GM12878 (cell line): ENCODE results near the gene ATP8A1. TPM values are rescaled to one million over a fixed set of nuclear protein-coding genes. Genes with fewer than 3 reads are reported as not detected.
A peak's percentile ranks its signal among the peaks of the same experiment; 100 is the strongest.

ENCODE experiments used
- BHLHE40 ChIP-seq, 2 experiments: fragments of 450-650 bp in 1 of 2; IDR thresholded peaks; 2 replicates each; pipeline ENCODE4 v1.6.1; 2011 to 2017; ENCODE audit warnings: low read depth in 2 of 2, borderline replicate concordance in 1 of 2, improper control_type of control experiment in 1 of 2, low read length in 1 of 2, mild to moderate bottlenecking in 1 of 2
- CBFB ChIP-seq: IDR thresholded peaks from 2 replicates; pipeline ENCODE4 v1.6.1; 2016; ENCODE audit warnings: antibody characterized with exemption, low read depth
- CBX3 ChIP-seq: fragments of 200-600 bp; sonication (generic); IDR thresholded peaks from 2 replicates; pipeline ENCODE4 v1.6.1; 2016; ENCODE audit warnings: low read depth, borderline replicate concordance
- EED ChIP-seq: sonication (generic); IDR thresholded peaks from 2 replicates; pipeline ENCODE4 v1.6.1; 2016; ENCODE audit warnings: antibody characterized with exemption, low read depth
- EP300 ChIP-seq, 2 experiments: fragments of 150-350 bp in 1 of 2; IDR thresholded peaks; 2 replicates each; pipeline ENCODE4 v1.6.1; 2011 to 2012; ENCODE audit warnings: low read depth in 2 of 2, low read length in 2 of 2, borderline replicate concordance in 1 of 2, improper control_type of control experiment in 1 of 2, inconsistent platforms in 1 of 2; ENCODE audit not compliant: control insufficient read depth in 1 of 2
- EZH2 ChIP-seq: IDR thresholded peaks from 2 replicates; pipeline ENCODE4 v1.6.1; 2012; ENCODE audit warnings: low read depth, mild to moderate bottlenecking, control low read depth, inconsistent platforms, low read length, borderline replicate concordance; ENCODE audit not compliant: control insufficient read depth
- MEF2B ChIP-seq: fragments of 450-650 bp; IDR thresholded peaks from 2 replicates; pipeline ENCODE4 v1.6.1; 2018; ENCODE audit warnings: mild to moderate bottlenecking, moderate library complexity; ENCODE audit not compliant: partially characterized antibody, poor library complexity, severe bottlenecking
- NFYA ChIP-seq: IDR thresholded peaks from 2 replicates; pipeline ENCODE4 v1.6.1; 2011; ENCODE audit warnings: low read depth, mild to moderate bottlenecking, low read length, improper control_type of control experiment, borderline replicate concordance
- NR2F1 ChIP-seq: fragments of 450-650 bp; conservative IDR thresholded peaks from 2 replicates; pipeline ENCODE4 v1.6.1; 2017; ENCODE audit warnings: mild to moderate bottlenecking
- NRF1 ChIP-seq: conservative IDR thresholded peaks from 2 replicates; pipeline ENCODE4 v1.6.1; 2011; ENCODE audit warnings: mild to moderate bottlenecking, low read depth, low read length, improper control_type of control experiment
- PML ChIP-seq: IDR thresholded peaks from 2 replicates; pipeline ENCODE4 v1.6.1; 2012; ENCODE audit warnings: low read length, inconsistent platforms
- POLR2A ChIP-seq: IDR thresholded peaks from 2 replicates; pipeline ENCODE4 v1.6.1; 2011; ENCODE audit warnings: low read depth, mild to moderate bottlenecking, low read length
- RCOR1 ChIP-seq: conservative IDR thresholded peaks from 2 replicates; pipeline ENCODE4 v1.6.1; 2012; ENCODE audit warnings: low read depth, low read length, improper control_type of control experiment
- SPI1 ChIP-seq: IDR thresholded peaks from 2 replicates; pipeline ENCODE4 v1.6.1; 2011; ENCODE audit warnings: low read depth, mild to moderate bottlenecking, low read length, moderate library complexity, borderline replicate concordance; ENCODE audit not compliant: insufficient read depth
- TCF12 ChIP-seq: IDR thresholded peaks from 2 replicates; pipeline ENCODE4 v1.6.1; 2011; ENCODE audit warnings: low read depth, mild to moderate bottlenecking, low read length
- TCF3 ChIP-seq: IDR thresholded peaks from 2 replicates; pipeline ENCODE4 v1.6.1; 2012; ENCODE audit warnings: low read depth, mild to moderate bottlenecking, low read length, borderline replicate concordance; ENCODE audit not compliant: insufficient read depth
- WRNIP1 ChIP-seq: IDR thresholded peaks from 2 replicates; pipeline ENCODE4 v1.6.1; 2011; ENCODE audit warnings: low read depth, low read length, improper control_type of control experiment, borderline replicate concordance
- ZNF217 ChIP-seq: fragments of 450-650 bp; IDR thresholded peaks from 2 replicates; pipeline ENCODE4 v1.6.1; 2017; ENCODE audit warnings: antibody characterized with exemption, mild to moderate bottlenecking
- ZZZ3 ChIP-seq: IDR thresholded peaks from 2 replicates; pipeline ENCODE4 v1.6.1; 2011; ENCODE audit warnings: low read depth; ENCODE audit not compliant: control insufficient read depth, insufficient read length
- polyA plus RNA-seq, 11 experiments: library from polyadenylated mRNA; depleted of rRNA in 4 of 11; unstranded in 6 of 11; stranded (reverse) in 5 of 11; fragments of >200 nt; fragmentation: Nextera tagmentation in 4 of 11; fragmentation: Illumina TruSeq in 1 of 11; extraction: Ambion mirVana in 4 of 11; extraction: Trizol in 1 of 11; gene quantifications; 1 replicate in 1 of 11; 2 replicates in 10 of 11; pipeline versions ENCODE4 v1.2.1 to v1.2.3, GENCODE V29; 2011 to 2016; ENCODE audit warnings: inconsistent platforms in 2 of 11, missing spikeins in 2 of 11, low read depth in 1 of 11
- total RNA-seq, 4 experiments: library from RNA; depleted of rRNA in 3 of 4; stranded (reverse); fragments of >200 nt in 3 of 4; fragmentation: Illumina TruSeq in 1 of 4; extraction: Trizol in 1 of 4; gene quantifications; 2 replicates each; pipeline versions ENCODE4 v1.2.1 to v1.2.3, GENCODE V29; 2013 to 2021
- TF ChIP-seq, protein P1 (sequence below): IDR thresholded peaks from 2 replicates; pipeline ENCODE4 v1.6.1; 2012; ENCODE audit warnings: low read length, inconsistent platforms
- TF ChIP-seq, protein P2 (sequence below): fragments of 450-650 bp; IDR thresholded peaks from 2 replicates; pipeline ENCODE4 v1.6.1; 2016; ENCODE audit warnings: mild to moderate bottlenecking, moderate library complexity, borderline replicate concordance
- TF ChIP-seq, protein P3 (sequence below): fragments of 450-650 bp; IDR thresholded peaks from 2 replicates; pipeline ENCODE4 v1.6.1; 2017; ENCODE audit warnings: mild to moderate bottlenecking, moderate library complexity

ATP8A1 gene
- total and polyA plus RNA-seq, 10 of the 15 experiments (the other 5 are each of a cell fraction or from before 2014, with no cell fraction given), result 9.0 to 116 (median 37.3) TPM

DNA sequence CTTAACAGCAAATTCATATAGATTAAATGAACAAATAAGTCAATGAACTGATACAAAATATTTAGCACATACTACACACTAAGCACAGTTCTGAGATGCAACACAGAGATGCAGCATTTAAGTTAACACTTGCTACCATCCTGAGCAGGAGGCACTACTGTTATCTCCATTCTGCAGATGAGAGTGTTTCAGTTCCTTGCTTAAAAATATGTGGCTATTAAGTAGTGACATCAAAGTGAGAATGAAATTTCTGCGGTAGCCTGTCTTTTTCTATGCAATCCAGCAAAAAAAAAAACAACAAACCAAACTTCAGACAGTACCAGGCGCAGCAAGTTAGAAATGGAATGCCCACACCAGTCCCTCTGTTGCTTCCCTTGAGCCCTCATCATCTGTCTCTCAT lies 168.8 kb downstream of the ATP8A1 start (continued):
- TF ChIP-seq ZNF217, result peak; percentile 32; the same call in 1 of the 2 replicates
- no peak for TF ChIP-seq MEF2B
- TF ChIP-seq EZH2, result no peak
- TF ChIP-seq, protein P1, sequence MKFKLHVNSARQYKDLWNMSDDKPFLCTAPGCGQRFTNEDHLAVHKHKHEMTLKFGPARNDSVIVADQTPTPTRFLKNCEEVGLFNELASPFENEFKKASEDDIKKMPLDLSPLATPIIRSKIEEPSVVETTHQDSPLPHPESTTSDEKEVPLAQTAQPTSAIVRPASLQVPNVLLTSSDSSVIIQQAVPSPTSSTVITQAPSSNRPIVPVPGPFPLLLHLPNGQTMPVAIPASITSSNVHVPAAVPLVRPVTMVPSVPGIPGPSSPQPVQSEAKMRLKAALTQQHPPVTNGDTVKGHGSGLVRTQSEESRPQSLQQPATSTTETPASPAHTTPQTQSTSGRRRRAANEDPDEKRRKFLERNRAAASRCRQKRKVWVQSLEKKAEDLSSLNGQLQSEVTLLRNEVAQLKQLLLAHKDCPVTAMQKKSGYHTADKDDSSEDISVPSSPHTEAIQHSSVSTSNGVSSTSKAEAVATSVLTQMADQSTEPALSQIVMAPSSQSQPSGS, result peak; percentile 68; the same call in 1 of the 2 replicates
- TF ChIP-seq CBFB, result peak; percentile 70; the same call in 1 of the 2 replicates
- TF ChIP-seq NRF1, result no peak
- TF ChIP-seq POLR2A, result no peak
- TF ChIP-seq RCOR1, result no peak
- TF ChIP-seq NFYA, result no peak
- no peak for TF ChIP-seq NR2F1
- TF ChIP-seq WRNIP1, result no peak
- TF ChIP-seq EP300 (IDR thresholded peaks at IDR 0.05; ENCODE audit: borderline replicate concordance in 1 of 2, control insufficient read depth in 1 of 2, low read depth in 2 of 2, low read length in 2 of 2), result peak in 1 of 2 experiments; percentile 84; a peak in 2 of 4 replicates
- no peak for TF ChIP-seq TCF12
- TF ChIP-seq SPI1, result peak; percentile 95
- TF ChIP-seq, protein P2, sequence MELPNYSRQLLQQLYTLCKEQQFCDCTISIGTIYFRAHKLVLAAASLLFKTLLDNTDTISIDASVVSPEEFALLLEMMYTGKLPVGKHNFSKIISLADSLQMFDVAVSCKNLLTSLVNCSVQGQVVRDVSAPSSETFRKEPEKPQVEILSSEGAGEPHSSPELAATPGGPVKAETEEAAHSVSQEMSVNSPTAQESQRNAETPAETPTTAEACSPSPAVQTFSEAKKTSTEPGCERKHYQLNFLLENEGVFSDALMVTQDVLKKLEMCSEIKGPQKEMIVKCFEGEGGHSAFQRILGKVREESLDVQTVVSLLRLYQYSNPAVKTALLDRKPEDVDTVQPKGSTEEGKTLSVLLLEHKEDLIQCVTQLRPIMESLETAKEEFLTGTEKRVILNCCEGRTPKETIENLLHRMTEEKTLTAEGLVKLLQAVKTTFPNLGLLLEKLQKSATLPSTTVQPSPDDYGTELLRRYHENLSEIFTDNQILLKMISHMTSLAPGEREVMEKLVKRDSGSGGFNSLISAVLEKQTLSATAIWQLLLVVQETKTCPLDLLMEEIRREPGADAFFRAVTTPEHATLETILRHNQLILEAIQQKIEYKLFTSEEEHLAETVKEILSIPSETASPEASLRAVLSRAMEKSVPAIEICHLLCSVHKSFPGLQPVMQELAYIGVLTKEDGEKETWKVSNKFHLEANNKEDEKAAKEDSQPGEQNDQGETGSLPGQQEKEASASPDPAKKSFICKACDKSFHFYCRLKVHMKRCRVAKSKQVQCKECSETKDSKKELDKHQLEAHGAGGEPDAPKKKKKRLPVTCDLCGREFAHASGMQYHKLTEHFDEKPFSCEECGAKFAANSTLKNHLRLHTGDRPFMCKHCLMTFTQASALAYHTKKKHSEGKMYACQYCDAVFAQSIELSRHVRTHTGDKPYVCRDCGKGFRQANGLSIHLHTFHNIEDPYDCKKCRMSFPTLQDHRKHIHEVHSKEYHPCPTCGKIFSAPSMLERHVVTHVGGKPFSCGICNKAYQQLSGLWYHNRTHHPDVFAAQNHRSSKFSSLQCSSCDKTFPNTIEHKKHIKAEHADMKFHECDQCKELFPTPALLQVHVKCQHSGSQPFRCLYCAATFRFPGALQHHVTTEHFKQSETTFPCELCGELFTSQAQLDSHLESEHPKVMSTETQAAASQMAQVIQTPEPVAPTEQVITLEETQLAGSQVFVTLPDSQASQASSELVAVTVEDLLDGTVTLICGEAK, result no peak
- TF ChIP-seq BHLHE40 (IDR thresholded peaks at IDR 0.05; ENCODE audit: borderline replicate concordance in 1 of 2, low read depth in 2 of 2, low read length in 1 of 2), result no peak; a peak in 1 of 4 replicates
- no peak for TF ChIP-seq TCF3
- peak; percentile 41; the same call in 1 of the 2 replicates for TF ChIP-seq EED
- no peak for TF ChIP-seq ZZZ3
- TF ChIP-seq, protein P3, sequence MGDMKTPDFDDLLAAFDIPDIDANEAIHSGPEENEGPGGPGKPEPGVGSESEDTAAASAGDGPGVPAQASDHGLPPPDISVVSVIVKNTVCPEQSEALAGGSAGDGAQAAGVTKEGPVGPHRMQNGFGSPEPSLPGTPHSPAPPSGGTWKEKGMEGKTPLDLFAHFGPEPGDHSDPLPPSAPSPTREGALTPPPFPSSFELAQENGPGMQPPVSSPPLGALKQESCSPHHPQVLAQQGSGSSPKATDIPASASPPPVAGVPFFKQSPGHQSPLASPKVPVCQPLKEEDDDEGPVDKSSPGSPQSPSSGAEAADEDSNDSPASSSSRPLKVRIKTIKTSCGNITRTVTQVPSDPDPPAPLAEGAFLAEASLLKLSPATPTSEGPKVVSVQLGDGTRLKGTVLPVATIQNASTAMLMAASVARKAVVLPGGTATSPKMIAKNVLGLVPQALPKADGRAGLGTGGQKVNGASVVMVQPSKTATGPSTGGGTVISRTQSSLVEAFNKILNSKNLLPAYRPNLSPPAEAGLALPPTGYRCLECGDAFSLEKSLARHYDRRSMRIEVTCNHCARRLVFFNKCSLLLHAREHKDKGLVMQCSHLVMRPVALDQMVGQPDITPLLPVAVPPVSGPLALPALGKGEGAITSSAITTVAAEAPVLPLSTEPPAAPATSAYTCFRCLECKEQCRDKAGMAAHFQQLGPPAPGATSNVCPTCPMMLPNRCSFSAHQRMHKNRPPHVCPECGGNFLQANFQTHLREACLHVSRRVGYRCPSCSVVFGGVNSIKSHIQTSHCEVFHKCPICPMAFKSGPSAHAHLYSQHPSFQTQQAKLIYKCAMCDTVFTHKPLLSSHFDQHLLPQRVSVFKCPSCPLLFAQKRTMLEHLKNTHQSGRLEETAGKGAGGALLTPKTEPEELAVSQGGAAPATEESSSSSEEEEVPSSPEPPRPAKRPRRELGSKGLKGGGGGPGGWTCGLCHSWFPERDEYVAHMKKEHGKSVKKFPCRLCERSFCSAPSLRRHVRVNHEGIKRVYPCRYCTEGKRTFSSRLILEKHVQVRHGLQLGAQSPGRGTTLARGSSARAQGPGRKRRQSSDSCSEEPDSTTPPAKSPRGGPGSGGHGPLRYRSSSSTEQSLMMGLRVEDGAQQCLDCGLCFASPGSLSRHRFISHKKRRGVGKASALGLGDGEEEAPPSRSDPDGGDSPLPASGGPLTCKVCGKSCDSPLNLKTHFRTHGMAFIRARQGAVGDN, result no peak
- no peak for TF ChIP-seq CBX3
- TF ChIP-seq PML, result no peak
